GM21825 (cell line): Measurements from ENCODE around the gene TWIST1.

Experiments used
- ATAC-seq: cut with Tn5 transposase; IDR thresholded peaks from one replicate; pipeline ENCODE4 v1.9.1; 2021; ENCODE audit warnings: mild to moderate bottlenecking, moderate library complexity; ENCODE audit not compliant: unreplicated experiment

Gene TWIST1

DNA sequence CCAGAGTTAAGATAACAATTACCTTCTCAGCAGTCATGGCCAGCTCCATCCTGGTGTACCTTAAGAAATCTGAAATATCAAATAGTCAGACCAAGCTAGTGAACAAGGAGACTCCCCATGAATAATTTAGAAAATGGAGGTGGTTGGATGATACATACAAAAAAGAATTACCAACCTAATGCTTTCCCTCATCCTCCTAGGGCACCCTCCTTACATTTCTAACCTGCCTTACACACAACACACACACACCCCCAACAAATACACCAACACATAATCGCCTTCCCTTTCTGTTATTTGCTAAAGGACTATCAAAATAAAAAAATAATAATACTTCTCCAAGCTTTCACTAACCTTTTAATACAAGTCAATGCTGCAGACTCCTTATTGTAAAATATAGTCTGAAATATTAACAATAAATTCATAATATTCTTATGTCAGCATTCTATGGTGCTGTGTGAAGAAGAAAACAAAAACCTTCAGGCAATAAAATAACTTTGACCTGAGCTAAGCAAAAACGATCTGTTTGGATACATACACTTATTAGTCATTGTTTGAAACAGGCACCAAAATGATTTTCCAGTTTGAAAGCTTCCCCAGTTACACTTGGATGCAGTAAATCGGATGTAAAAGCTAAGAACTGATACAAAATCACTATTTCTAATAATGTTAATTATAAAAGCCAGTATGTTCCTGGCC, 3.4 kb downstream of the TWIST1 start:
- ATAC-seq, result no peak

DNA sequence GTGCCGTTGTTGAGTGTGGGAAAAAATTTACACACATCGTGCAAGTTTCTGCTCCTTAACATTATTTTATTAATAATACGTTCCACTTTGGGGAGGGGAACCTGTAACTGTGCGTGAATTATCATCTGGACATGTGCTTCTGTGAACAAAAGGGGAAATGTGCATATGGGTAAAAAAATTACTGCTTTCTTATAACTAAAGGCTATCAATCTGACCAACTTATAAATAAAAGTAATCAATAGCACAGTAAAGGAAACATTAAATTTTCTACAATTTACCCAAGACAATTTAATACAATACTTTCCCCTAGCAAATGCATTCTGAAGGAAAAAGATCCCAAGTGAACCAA, 4.5 kb downstream of the TWIST1 start:
- ATAC-seq, result no peak

DNA sequence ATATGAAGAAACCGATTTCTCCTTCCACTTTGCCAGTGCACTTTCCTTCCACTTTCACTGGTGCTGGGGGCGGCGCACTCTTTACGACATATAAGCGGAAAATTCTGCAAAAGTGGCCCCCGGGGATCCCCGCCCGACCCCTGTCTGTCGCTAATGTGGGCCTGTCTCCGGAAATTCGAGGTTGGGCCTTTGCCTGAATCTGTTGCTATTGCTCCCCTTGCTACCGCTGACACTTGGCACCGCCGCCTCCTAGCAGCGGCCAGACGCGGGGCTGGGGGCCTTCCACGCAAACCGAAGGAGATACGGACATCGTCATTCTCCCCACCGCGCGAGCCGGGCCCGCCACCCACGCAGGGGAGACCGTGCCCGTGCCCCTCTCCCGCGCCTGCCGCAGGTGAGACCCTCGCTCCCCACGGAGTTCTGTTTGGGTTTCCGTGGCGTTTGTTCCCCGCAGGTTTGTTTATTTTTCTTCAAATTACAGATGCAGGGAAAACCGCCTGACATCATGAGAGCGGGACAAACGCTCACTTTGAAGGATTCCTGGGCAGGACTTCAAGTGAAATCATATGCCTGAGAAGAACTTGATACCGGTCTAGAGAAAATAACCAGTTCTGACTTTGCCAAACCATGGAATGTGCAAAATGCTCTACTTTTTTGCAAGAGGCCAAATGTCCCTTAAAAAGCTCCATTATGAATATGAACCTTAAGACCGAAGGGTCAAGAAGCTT, 5.0 kb downstream of the TWIST1 start:
- ATAC-seq, result no peak

DNA sequence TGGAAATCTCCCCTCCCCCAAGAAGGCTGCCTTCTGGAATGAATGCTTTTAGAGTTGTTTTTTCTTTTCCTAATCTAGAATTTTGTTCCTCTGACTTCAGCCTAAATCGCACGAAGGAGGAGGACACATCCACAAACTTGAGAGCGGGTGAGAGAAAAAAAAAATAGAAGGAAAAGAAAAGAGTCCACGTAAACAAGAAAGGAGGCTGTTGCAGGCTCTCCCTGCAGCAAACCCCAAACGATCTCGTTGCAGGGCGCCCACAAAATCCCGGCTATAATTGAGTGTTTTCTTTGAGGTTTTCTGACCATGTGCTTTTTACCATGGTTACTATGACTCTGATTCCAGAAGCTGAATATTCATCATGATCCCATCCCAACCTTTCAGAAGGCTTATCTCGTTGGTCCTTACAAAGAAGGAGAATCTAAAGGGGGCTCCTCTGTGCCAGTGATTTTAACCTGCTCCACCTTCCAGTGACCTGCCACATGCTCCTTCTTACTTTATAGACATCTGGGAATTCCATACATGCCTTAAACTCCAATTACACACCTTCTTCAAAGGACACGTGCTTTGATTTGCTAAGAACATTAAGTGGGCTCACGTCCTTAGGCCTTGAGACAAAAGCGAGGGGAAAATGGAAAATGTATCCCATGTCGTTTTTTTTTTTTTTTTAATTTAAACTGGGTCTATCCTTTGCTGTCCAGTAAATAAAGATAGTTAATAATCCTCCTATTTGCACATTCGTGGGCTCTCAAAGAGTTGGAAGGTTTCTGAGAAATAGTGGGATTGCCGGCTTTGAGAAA, 5.8 kb downstream of the TWIST1 start:
- ATAC-seq, result no peak

DNA sequence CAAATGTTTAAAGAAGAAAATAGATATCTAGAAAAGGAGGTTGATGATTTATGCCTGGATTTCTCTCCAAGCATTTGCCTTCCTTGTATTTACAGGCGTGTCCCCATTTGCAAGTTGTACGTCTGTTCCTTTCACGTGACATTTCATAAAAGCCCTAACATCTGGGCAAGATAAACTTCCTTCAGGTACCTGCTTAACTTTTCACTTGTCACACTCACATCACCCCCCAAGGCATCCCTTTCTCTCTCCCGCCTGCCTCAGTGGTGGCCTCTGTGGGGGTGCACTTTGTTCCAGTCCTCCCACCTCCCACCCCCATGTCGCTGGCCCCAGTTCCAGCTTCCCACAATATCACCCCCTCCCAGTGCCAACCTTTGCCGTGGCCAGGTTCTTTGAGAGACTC, 6.7 kb downstream of the TWIST1 start:
- ATAC-seq, result no peak

DNA sequence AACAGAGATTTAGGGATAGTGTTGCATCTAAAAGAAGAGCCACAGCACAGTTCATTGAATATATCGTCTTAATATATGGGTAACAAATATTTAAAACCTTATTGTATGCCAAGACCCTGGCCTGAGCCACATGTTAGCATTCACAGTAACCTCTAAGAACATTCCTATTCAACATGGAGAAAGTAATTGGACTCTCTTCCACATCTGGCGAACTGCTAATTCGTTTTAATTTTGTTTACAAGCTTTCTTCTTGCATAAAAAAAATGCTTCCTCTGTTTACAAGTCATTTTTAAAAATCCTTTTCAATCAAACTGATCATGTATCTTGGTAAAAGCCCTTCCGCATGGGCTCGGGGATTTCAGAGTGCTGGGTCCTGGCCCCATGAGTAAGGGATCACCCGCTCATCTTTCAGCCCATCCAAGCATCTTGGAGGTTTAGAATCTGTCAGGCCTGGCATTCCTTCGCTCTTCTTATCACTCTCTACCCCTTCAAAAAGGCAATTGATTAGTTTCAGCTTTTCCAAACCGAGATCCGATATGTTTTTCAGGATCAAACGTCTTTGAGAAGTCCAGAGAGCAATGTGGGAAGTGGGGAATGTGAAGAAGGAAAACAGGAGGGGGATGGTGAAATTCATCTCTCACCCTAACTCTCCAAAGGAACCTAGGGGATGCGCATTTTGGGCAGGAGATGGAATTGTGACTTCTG, 7.3 kb downstream of the TWIST1 start:
- ATAC-seq, result no peak

DNA sequence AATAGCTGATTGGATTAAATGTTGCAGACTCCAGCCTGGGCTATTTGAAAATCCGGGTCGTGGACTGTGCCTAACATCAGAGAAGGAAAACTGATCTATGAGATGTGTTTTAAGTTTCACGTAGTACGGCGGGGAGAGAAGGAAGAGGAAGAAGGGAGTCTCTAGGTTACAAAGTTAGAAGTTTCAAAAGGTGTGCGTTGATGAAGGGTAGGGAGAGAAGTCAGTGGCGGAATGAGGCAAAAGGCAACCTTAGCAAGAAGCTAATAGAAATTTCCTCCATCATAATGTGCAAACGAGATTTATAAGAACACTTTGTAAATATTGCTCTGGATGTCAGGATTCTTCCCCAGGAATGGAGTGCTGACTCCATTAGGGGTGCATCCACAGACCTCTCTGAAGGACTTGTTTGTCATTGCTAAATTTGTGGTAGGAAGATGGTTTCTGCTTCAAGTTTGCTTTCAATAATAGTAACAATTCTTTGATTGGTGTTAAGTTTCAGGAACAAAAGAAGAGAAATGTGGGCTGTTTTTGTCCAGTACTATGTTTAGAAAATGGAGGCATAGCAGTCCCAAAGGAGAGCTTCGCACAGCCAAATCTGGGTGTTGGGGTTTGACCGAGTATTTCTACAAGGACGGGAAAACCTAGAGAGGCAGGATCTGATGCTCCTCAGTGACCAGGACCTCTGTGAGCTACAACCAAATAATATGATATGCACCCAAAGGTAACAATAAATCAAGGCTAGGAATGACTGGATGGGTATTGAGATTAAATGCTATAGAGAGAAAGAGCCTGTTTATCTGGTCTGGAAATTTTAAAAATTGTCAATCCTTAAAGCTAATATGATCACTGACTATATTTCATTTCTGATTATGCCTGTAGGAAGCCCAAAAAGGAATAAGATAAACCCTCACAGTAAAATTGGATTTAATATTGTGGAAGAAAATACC, 8.2 kb downstream of the TWIST1 start:
- ATAC-seq, result no peak

DNA sequence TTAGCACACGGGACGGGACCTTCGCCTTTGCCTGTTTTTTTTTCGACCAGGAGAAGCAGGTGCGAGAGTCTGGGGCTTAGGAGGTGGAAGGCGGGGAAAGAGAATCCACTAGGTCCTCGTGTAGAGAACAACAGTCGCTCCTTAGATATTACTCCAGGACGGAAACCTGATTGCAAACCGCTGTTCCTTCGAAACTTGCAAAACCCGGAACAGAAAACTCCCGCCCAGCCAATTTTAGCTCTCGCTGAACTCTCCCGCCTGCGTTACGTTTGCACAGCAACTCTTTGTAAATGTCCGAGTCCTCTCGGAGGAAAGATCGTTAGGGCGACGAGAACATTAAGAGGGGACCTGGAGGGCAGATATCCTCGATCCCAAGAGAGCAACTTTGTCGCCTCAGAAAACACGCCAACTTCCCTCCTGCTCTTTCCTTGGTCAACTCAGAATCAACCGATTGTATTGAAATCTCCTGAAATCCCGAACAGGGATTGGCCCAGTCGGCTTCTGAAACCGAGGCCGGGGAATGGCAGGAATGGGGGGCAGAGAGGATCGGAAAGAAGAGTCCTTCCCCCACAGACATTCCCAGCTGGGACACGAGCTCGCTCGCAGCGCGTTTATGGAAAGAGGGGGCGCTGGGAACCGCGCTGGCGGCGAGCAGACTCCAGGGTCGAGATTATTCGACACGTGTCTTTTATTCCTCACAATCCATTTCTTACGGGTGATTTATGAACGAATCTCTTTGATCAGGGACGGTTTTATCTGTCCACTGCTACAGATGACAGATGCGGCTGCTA, 9.9 kb downstream of the TWIST1 start:
- no peak for ATAC-seq

DNA sequence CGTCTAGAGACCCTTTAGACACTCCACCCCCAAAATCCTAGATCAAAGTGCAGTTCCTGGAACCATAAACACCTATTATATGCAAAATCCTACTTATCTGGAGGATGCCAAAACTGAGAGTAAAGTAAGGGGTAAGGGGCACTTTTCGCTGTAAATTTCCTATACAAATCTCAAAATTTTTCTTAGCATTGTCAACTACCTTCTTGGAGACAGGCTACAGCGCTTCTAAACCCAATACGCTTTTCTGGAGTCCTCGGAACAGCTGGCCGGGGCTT, 10.4 kb downstream of the TWIST1 start:
- no peak for ATAC-seq

DNA sequence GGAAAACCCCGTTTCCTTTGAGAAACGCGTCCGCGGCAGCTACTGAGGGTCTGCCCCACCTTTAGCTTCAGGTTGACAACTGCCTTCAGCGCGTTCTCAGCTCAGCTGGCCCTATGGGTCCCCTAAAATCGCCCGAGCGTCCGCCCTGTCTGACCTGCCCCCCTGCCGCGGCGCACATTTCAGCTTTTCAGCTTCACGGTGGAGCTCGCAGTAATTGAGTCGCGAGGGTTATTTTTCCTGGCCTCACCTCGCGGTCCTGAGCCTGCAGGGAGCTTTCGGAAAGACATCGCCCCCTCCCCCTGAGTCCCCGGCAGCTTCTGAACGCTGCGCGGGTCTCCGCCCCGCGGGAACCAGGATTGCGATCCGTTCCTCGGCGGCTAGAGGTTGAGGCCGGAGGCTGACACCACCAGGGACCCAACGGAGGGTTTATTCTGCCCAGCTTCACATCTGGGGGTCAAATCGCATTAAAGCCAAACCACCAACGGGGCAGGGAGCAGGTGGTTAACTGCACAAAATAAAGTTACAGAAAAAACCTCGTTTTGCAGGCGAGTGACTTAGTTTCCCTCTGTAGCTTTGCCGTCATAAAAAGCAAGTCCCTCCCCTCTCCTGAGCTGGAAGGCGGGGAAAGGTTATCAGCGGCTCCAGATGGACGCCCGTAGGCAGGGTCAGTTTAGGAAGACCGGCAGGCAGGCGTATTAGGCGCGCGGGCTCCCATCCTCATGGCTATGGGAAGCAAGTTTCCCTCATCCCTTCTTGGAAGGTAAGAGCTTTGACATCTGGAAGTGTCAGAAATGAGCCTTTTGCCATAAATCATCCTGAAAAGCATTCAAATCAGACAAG, 11.0 kb downstream of the TWIST1 start:
- no peak for ATAC-seq

DNA sequence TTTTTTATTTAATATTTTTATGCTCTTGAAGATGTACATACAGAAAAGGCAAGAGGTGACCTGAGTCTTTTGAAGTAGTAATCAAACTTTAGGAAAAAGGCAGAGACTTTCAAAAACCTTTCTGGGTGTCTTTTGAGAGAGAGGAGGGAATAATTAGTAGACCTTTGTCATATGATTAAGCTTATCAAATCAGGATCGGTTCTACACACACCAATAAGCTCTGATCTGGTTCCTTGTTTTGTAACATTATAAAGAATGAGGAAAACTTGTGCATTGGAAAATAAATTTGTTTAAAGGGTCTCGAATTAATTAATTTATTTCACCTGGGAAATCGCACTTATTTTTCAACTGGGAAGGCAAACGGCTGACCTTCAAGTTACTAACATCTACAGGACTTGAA, 11.9 kb downstream of the TWIST1 start:
- no peak for ATAC-seq

DNA sequence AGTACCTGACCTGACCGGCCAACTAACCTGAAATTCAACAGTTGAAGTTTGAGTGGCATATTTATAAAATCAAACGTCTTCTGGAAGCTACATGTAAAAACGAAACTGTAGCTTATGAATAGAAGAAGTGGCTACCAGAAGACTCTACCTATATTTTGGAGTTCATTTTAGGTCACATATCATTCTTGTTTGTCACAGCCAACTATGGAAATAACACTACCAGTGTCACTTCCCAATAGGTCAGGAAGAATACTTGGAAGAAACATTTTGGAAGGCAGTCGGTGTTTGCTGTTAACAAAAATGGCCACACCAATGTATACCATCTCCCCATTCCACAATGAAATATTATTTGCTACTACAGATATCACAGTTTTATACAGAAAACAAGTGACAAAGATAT, 12.6 kb downstream of the TWIST1 start:
- ATAC-seq, result no peak

DNA sequence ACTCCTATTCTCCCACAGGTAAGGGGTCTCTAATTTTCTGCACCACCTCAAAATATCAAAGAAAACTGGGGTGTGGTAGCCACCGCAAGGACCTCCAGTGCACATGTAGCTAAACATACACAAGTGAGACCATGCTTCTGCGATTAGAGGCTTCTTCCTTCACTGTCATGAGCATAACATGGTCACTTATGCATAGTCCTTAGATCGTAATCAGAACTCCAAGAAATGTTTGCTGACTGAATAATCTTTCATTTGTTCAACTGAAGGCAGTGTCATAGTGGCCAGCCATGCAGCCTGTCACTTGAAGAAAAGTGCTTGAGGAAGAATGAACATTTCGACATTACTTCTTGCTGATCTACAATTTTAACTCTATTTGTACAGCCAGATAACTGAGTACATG, 14.6 kb downstream of the TWIST1 start:
- no peak for ATAC-seq

DNA sequence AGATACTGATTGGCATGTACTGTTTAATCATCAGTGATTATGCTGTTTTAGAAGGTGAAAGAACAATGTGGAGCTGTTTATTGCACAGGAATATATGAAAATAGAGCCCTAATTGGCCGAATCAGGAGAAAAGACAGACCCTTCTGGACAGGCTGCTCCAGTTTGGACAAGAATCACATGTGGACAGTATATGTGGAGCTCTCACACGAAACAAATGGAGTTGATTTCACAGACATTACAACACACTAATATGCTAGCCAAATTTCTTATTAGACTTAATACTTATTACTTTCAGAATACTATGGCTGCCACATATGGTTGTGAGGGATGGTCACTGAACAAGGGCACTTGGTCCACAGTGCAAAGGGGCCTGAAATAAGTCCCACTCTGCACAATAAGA, 15.5 kb downstream of the TWIST1 start:
- no peak for ATAC-seq

DNA sequence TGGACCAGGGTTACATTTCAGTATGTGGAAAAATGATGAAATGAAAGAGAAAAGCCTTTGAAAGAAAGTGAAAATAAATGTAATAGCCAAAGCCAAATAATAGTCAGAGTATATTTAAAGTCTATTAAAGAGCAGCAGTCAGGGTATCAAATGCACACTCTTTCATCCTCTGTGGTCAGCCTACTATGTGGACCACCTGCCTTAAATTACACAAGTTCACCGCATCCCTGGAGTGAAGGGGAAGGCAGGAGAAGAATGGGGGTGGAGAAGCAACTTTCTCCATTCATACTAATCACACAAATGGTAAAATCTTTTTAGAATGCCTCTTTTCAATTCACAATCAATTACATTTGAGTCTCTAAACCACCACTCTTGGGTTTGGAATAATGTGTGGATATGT, 16.0 kb downstream of the TWIST1 start:
- no peak for ATAC-seq

DNA sequence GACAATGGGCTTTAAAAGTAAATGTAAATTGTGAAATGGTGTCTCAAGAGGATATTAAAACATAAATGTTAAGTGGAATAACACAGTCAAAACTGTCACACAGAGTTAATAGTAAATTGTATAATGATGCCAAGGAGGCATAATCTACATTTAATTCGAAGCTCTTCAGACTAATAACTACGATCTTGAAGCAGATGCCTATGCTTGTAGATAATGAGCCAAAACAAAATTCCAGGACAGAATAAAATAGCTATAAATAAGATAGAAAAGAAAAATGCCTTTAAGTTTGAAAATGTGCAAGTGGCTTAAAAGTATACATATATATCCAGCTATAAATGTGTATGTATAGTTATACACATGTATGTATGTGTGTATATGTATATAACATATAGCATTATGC, 17.5 kb downstream of the TWIST1 start:
- no peak for ATAC-seq

DNA sequence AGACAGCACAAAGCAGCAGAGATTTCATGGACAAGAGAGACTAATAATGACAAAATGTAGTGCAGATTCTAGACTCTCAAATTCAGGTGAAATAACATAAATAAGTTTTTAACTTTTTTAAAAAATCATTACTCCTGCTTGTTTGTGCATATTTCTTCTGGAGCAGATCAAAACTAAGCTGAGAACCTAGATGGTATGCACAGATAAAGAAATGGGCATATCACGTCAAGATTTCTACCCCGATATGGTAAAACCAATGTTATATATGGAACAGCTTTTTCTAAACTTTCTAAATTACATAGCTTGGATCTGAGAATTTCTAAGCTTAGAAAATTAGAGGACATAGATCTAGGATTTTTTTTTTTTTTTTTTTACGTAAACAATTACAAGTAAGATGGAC, 18.2 kb downstream of the TWIST1 start:
- ATAC-seq, result no peak

DNA sequence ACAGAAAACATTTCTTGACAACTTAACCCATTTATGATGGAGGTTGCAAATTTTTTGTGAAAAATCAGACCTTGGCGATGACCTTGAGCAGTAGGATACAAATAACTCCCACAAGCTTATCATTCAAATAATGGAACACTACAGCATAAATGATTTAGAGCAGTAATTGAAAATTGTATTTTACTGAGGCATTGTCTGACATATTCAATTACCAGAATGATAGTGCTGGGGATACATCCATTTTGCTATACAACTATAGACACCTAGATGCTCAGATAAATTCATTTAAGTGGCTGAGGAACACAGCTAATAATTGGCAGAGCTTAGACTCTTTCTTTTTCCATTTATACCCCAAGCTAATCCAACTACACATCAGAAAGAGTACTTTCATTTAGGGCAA, 18.9 kb downstream of the TWIST1 start:
- ATAC-seq, result no peak
